HG03066 (cell line): Measurements from ENCODE around the gene CROCC.

Experiments used
- ATAC-seq: cut with Tn5 transposase; IDR thresholded peaks from one replicate; pipeline ENCODE4 v1.9.1; 2021; ENCODE audit warnings: low read depth; ENCODE audit not compliant: unreplicated experiment

Gene CROCC

GRCh38 chr1:17005365-17005740, 83.6 kb downstream of the CROCC start:
- no peak for ATAC-seq

- no peak for ATAC-seq
Observed at GRCh38 chr1:17007121-17007520, 85.4 kb downstream of the CROCC start.

- ATAC-seq, result no peak
Observed at GRCh38 chr1:17008208-17008855, 86.6 kb downstream of the CROCC start.

GRCh38 chr1:17009706-17010105, 88.0 kb downstream of the CROCC start:
- ATAC-seq, result no peak

- no peak for ATAC-seq
Observed at GRCh38 chr1:17011092-17011438, 89.3 kb downstream of the CROCC start.

- peak; percentile 85 for ATAC-seq
Observed at GRCh38 chr1:17011439-17012307, 89.9 kb downstream of the CROCC start, which contains the start of gene ATP13A2. Gene ATP13A2 (minus strand): TSS chr1:17011928. CDS start chr1:17011738, 190 bp downstream.

- no peak for ATAC-seq
Observed at GRCh38 chr1:17012775-17013490, 91.2 kb downstream of the CROCC start.

- no peak for ATAC-seq
Observed at GRCh38 chr1:17013491-17014320, 92.0 kb downstream of the CROCC start.

GRCh38 chr1:17014671-17015567, 93.2 kb downstream of the CROCC start:
- no peak for ATAC-seq

- ATAC-seq, result no peak
Observed at GRCh38 chr1:17016317-17016661, 94.6 kb downstream of the CROCC start.

GRCh38 chr1:17017435-17017834, 95.7 kb downstream of the CROCC start:
- no peak for ATAC-seq

- ATAC-seq, result peak; percentile 56
Observed at GRCh38 chr1:17018849-17019248, 97.1 kb downstream of the CROCC start.

GRCh38 chr1:17020502-17020901, 98.8 kb downstream of the CROCC start:
- no peak for ATAC-seq

- no peak for ATAC-seq
Observed at GRCh38 chr1:17021896-17022295, 100.2 kb downstream of the CROCC start.
